Esophagus squamous epithelium (tissue), 5 donors: ENCODE measurements around the gene UBE2Z. TPM values are rescaled to one million over a fixed set of nuclear protein-coding genes. Genes with fewer than 3 reads are reported as not detected.

Experiments used
- DNase-seq: peaks from one replicate; lab custom pipeline; 2025; lab: John Stamatoyannopoulos, UW
- H3K27ac ChIP-seq, 4 donors: fragments of 200-600 bp; sonication (generic); one replicate each; pipeline ENCODE4 v1.5.1; 2016 to 2019; ENCODE audit warnings: mild to moderate bottlenecking in 1 of 4
- H3K27me3 ChIP-seq, 4 donors: fragments of 200-600 bp; sonication (generic); 1 replicate in 3 of 4; 2 replicates in 1 of 4; pipeline versions ENCODE4 v1.5.1 to v1.6.0; 2017 to 2021; ENCODE audit warnings: antibody characterized with exemption in 1 of 4
- H3K36me3 ChIP-seq, 3 donors: fragments of 200-600 bp; sonication (generic); one replicate each; pipeline ENCODE4 v1.5.1; 2016 to 2019
- H3K4me1 ChIP-seq, 3 donors: fragments of 200-600 bp; sonication (generic); one replicate each; pipeline ENCODE4 v1.5.1; 2017 to 2019
- H3K4me3 ChIP-seq, 4 donors: fragments of 200-600 bp; sonication (generic); 1 replicate in 3 of 4; 2 replicates in 1 of 4; pipeline ENCODE4 v1.5.1; 2016 to 2019; ENCODE audit warnings: mild to moderate bottlenecking in 2 of 4, moderate library complexity in 1 of 4
- H3K9me3 ChIP-seq, 3 donors: fragments of 200-600 bp; sonication (generic); one replicate each; pipeline ENCODE4 v1.5.1; 2016 to 2019
- CTCF ChIP-seq, 6 experiments: fragments of 450-650 bp in 4 of 6; fragments of 200-600 bp in 2 of 6; sonication (generic) in 2 of 6; IDR thresholded peaks; one replicate each; pipeline ENCODE4 v1.5.1; 2016 to 2019; ENCODE audit warnings: antibody characterized with exemption in 6 of 6, mild to moderate bottlenecking in 4 of 6, moderate library complexity in 4 of 6
- POLR2A ChIP-seq, 4 donors: fragments of 450-650 bp; IDR thresholded peaks; one replicate each; pipeline ENCODE4 v1.6.1; 2017; ENCODE audit warnings: antibody characterized with exemption in 4 of 4, mild to moderate bottlenecking in 4 of 4, moderate library complexity in 3 of 4
- WGBS, 2 donors: methylation state at CpG; one replicate each; pipeline ENCODE4 v1.1.5; 2018; 5-methylcytosine and 5-hydroxymethylcytosine counted together
- intact Hi-C: fragments of 100-400 bp; cut with DNase I; formaldehyde crosslinking; loops from one replicate; pipeline ENCODE4 v1.15.0; 2022
- total RNA-seq, 4 donors: library from RNA; depleted of rRNA; stranded (reverse); fragments of >200 nt; gene quantifications; one replicate each; pipeline ENCODE4 v1.1.0, GENCODE V29; 2016
- donor health status: DM: yes; HTN: yes; CAD: no.

The UBE2Z gene
- total RNA-seq, 4 donors from 2014 or later = 45.3 to 57.6 (median 53.3) TPM

- no peaks in the 10 kb centered on the region for H3K9me3 ChIP-seq
- peaks cover 0 to 16% (median 5%) of the 10 kb centered on the region in 3 donors for H3K4me1 ChIP-seq
- no peak overlapping the region for H3K4me3 ChIP-seq
- 83 to 100% methylated on average over 1 of the region's 1 CpG for WGBS, 2 donors
- DNase-seq = no peak
- intact Hi-C loops = no loop called here
- peaks cover 0 to 2% (median 0%) of the 10 kb centered on the region in 3 donors for H3K36me3 ChIP-seq
- H3K27ac ChIP-seq = no peak overlapping the region
- TF ChIP-seq POLR2A (IDR thresholded peaks at IDR 0.05) (no peak), CTCF (IDR thresholded peaks at IDR 0.05) (no peak)
- no peaks in the 10 kb centered on the region for H3K27me3 ChIP-seq
Observed at GRCh38 chr17:48903401-48903800, 4.8 kb upstream of the UBE2Z start.

- intact Hi-C loops = no loop called here
- DNase-seq = no peak
- no peak for TF ChIP-seq CTCF (IDR thresholded peaks at IDR 0.05)
- no peak for TF ChIP-seq POLR2A (IDR thresholded peaks at IDR 0.05)
- Histone ChIP-seq H3K4me3 (no peak overlapping the region), H3K4me1 (peaks cover 4 to 21% (median 8%) of the 10 kb centered on the region in 3 donors), H3K9me3 (no peaks in the 10 kb centered on the region), H3K27ac (no peak overlapping the region), H3K36me3 (no peaks in the 10 kb centered on the region), H3K27me3 (no peaks in the 10 kb centered on the region)
- 86 to 90% methylated on average over 7 of the region's 7 CpGs for WGBS, 2 donors
Observed at GRCh38 chr17:48904428-48904827, 3.8 kb upstream of the UBE2Z start.

- H3K27me3 ChIP-seq = no peaks in the 10 kb centered on the region
- no peaks in the 10 kb centered on the region for H3K9me3 ChIP-seq
- 56 to 78% methylated on average over 9 of the region's 9 CpGs for WGBS, 2 donors
- H3K4me1 ChIP-seq = peaks cover 18 to 34% (median 25%) of the 10 kb centered on the region in 3 donors
- intact Hi-C loops = no loop called here
- no peak for DNase-seq
- no peak for TF ChIP-seq POLR2A (IDR thresholded peaks at IDR 0.05)
- no peak for TF ChIP-seq CTCF (IDR thresholded peaks at IDR 0.05)
- peaks cover 0 to 6% (median 0%) of the 10 kb centered on the region in 3 donors for H3K36me3 ChIP-seq
- H3K27ac ChIP-seq = no peak overlapping the region
- H3K4me3 ChIP-seq = no peak overlapping the region
Observed at GRCh38 chr17:48905987-48906515, 2.2 kb upstream of the UBE2Z start.

GRCh38 chr17:48907713-48908046 is 527 bp upstream of the UBE2Z start:
- peak overlapping the region; percentile 93 to 98 (median 97) for H3K4me3 ChIP-seq
- no peak for DNase-seq
- H3K9me3 ChIP-seq = no peaks in the 10 kb centered on the region
- H3K36me3 ChIP-seq = peaks cover 0 to 22% (median 0%) of the 10 kb centered on the region in 3 donors
- WGBS, 2 donors = 0 to 27% methylated on average over 1 to 2 of the region's 2 CpGs
- intact Hi-C loops = no loop called here
- peaks cover 18 to 46% (median 31%) of the 10 kb centered on the region in 3 donors for H3K4me1 ChIP-seq
- no peak for TF ChIP-seq CTCF (IDR thresholded peaks at IDR 0.05)
- no peak for TF ChIP-seq POLR2A (IDR thresholded peaks at IDR 0.05)
- no peaks in the 10 kb centered on the region for H3K27me3 ChIP-seq
- peak overlapping the region; percentile 91 to 97 (median 96) for H3K27ac ChIP-seq

- intact Hi-C loops = no loop called here
- H3K9me3 ChIP-seq = no peaks in the 10 kb centered on the region
- no peaks in the 10 kb centered on the region for H3K27me3 ChIP-seq
- no peak for TF ChIP-seq POLR2A (IDR thresholded peaks at IDR 0.05)
- TF ChIP-seq CTCF (IDR thresholded peaks at IDR 0.05) = no peak
- peak overlapping the region; percentile 91 to 97 (median 96) for H3K27ac ChIP-seq
- peak overlapping the region; percentile 93 to 98 (median 97) for H3K4me3 ChIP-seq
- no peak for DNase-seq
- H3K4me1 ChIP-seq = peaks cover 18 to 58% (median 36%) of the 10 kb centered on the region in 3 donors
- peaks cover 0 to 34% (median 0%) of the 10 kb centered on the region in 3 donors for H3K36me3 ChIP-seq
- 3% methylated on average over 13 of the region's 36 CpGs for WGBS, 2 donors
Observed at GRCh38 chr17:48908853-48909394, 717 bp downstream of the UBE2Z start.
